Muscle layer of colon (tissue), 2 donors: ENCODE measurements around the gene NPIPB4.
A peak's percentile ranks its signal among the peaks of the same experiment; 100 is the strongest.
"Not testable (repeated sequence)": the region's sequence is repeated elsewhere in the genome, so short reads cannot be mapped to it uniquely, and the experiment has no call there.

Source experiments
- H3K27ac ChIP-seq: one replicate; pipeline ENCODE4 v1.7.0; 2013; ENCODE audit warnings: low read depth, mild to moderate bottlenecking, low read length, moderate library complexity
- H3K27me3 ChIP-seq, 2 donors: one replicate each; pipeline ENCODE4 v1.7.0; 2013; ENCODE audit warnings: low read length in 2 of 2, mild to moderate bottlenecking in 2 of 2; ENCODE audit not compliant: insufficient read depth in 2 of 2, control insufficient read depth in 1 of 2
- H3K36me3 ChIP-seq: one replicate; pipeline ENCODE4 v1.7.0; 2013; ENCODE audit warnings: mild to moderate bottlenecking, low read length; ENCODE audit not compliant: insufficient read depth
- H3K4me1 ChIP-seq: one replicate; pipeline ENCODE4 v1.7.0; 2013; ENCODE audit warnings: mild to moderate bottlenecking, low read length; ENCODE audit not compliant: insufficient read depth
- H3K4me3 ChIP-seq, 2 donors: one replicate each; pipeline ENCODE4 v1.7.0; 2013; ENCODE audit warnings: low read length in 2 of 2, low read depth in 1 of 2, mild to moderate bottlenecking in 1 of 2, moderate library complexity in 1 of 2
- H3K9ac ChIP-seq: one replicate; pipeline ENCODE4 v1.7.0; 2013; ENCODE audit warnings: low read length
- H3K9me3 ChIP-seq: one replicate; pipeline ENCODE4 v1.7.0; 2013; ENCODE audit warnings: mild to moderate bottlenecking, low read length
- donor health status: abdominal sarcoma.
- donor health status: Adenocarcinoma of cecum.

Gene NPIPB4

GRCh38 chr16:21857656-21858055 lies at the start of gene NPIPB4:
NPIPB4 (minus strand) TSS chr16:21857756; CDS start chr16:21857378, 378 bp downstream.
- H3K4me1 ChIP-seq, H3K27ac ChIP-seq, H3K9me3 ChIP-seq, H3K9ac ChIP-seq, H3K27me3 ChIP-seq, H3K36me3 ChIP-seq, H3K4me3 ChIP-seq: not testable (repeated sequence)

DNA sequence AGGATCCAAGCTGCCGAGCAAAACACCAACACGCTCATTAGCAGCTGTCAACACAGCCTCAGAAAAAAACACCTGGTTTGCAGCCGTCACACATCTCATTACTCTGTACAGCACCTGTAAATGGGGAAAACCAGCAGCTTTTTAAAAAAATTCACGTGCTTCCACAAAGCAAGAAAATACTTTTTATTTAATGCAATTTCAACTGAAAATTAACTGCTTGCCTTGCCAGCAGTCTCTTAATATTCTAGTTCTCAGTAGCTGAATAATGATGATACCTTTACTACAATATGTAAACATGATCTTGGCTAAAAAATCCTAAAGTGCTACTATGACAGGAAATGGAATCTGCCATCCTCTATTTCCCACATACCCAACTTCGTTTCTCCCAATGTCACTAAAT lies 41.4 kb upstream of the NPIPB4 start:
- H3K36me3 ChIP-seq, H3K27ac ChIP-seq, H3K4me3 ChIP-seq, H3K27me3 ChIP-seq, H3K9ac ChIP-seq, H3K4me1 ChIP-seq, H3K9me3 ChIP-seq: not testable (repeated sequence)

DNA sequence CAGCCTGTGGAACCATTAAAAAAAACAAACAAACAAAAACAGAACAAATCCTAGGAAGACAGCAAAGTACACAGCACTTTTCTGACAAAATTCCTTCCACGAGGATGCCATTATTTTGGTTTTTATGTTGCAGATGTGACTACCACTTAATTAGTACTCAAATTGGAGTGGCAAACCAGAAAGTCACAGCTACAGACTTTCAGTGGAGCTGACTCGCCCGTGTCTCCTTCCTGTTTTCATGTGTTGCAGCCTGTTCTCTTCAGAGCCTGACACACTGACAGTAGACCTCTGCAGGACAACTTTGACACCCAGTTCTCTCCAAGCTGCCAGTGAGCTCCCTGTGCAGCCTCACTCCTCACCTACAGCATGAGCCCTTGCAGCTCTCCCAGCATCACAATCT lies 24.4 kb upstream of the NPIPB4 start:
- H3K27ac ChIP-seq, H3K4me3 ChIP-seq, H3K9me3 ChIP-seq, H3K4me1 ChIP-seq, H3K27me3 ChIP-seq, H3K9ac ChIP-seq, H3K36me3 ChIP-seq: not testable (repeated sequence)

GRCh38 chr16:21837186-21837585 lies 20.4 kb downstream of the NPIPB4 start:
- H3K9me3 ChIP-seq, H3K27me3 ChIP-seq, H3K9ac ChIP-seq, H3K4me1 ChIP-seq, H3K36me3 ChIP-seq, H3K27ac ChIP-seq, H3K4me3 ChIP-seq: not testable (repeated sequence)

DNA sequence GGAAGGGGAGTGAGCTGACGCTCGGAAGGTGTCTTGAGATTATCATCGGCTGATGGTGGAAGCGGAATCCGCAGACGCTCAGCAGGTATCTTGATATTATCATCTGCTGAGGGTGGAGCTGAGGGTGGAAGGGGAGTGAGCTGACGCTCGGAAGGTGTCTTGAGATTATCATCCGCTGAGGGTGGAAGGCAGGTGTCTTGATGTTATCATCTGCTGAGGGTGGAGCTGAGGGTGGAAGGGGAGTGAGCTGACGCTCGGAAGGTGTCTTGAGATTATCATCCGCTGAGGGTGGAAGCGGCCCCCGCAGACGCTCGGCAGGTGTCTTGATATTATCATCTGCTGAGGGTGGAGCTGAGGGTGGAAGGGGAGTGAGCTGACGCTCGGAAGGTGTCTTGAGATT lies 21.2 kb downstream of the NPIPB4 start:
- not testable (repeated sequence) for H3K9me3 ChIP-seq, H3K27me3 ChIP-seq, H3K4me3 ChIP-seq, H3K36me3 ChIP-seq, H3K27ac ChIP-seq, H3K4me1 ChIP-seq, H3K9ac ChIP-seq

DNA sequence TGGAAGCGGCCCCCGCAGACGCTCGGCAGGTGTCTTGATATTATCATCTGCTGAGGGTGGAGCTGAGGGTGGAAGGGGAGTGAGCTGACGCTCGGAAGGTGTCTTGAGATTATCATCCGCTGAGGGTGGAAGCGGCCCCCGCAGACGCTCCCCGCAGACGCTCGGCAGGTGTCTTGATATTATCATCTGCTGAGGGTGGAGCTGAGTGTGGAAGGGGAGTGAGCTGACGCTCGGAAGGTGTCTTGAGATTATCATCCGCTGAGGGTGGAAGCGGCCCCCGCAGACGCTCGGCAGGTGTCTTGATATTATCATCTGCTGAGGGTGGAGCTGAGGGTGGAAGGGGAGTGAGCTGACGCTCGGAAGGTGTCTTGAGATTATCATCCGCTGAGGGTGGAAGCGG lies 21.8 kb downstream of the NPIPB4 start:
- H3K9ac ChIP-seq, H3K36me3 ChIP-seq, H3K27ac ChIP-seq, H3K27me3 ChIP-seq, H3K4me3 ChIP-seq, H3K4me1 ChIP-seq, H3K9me3 ChIP-seq: not testable (repeated sequence)

- not testable (repeated sequence) for H3K9ac ChIP-seq, H3K27me3 ChIP-seq, H3K27ac ChIP-seq, H3K36me3 ChIP-seq, H3K4me3 ChIP-seq, H3K9me3 ChIP-seq, H3K4me1 ChIP-seq
Measured at GRCh38 chr16:21834211-21834610, 23.3 kb downstream of the NPIPB4 start.

GRCh38 chr16:21829929-21830328 lies 27.6 kb downstream of the NPIPB4 start:
- not testable (repeated sequence) for H3K4me3 ChIP-seq

GRCh38 chr16:21826067-21826706 lies 31.4 kb downstream of the NPIPB4 start:
- not testable (repeated sequence) for H3K4me1 ChIP-seq, H3K4me3 ChIP-seq, H3K9ac ChIP-seq, H3K36me3 ChIP-seq, H3K27ac ChIP-seq, H3K27me3 ChIP-seq, H3K9me3 ChIP-seq

More at GRCh38 chr16:21829929-21830328, 27.6 kb downstream of the NPIPB4 start:
- H3K9me3 ChIP-seq, H3K27me3 ChIP-seq, H3K9ac ChIP-seq, H3K36me3 ChIP-seq, H3K4me1 ChIP-seq, H3K27ac ChIP-seq: not testable (repeated sequence)

- H3K9me3 ChIP-seq, H3K9ac ChIP-seq, H3K4me3 ChIP-seq, H3K36me3 ChIP-seq, H3K4me1 ChIP-seq, H3K27ac ChIP-seq, H3K27me3 ChIP-seq: not testable (repeated sequence)
Measured at GRCh38 chr16:21825526-21825925, 32.0 kb downstream of the NPIPB4 start.

- not testable (repeated sequence) for H3K27ac ChIP-seq
Measured at GRCh38 chr16:21823258-21823657, 34.3 kb downstream of the NPIPB4 start.

GRCh38 chr16:21820908-21821465 lies 36.6 kb downstream of the NPIPB4 start:
- H3K36me3 ChIP-seq, H3K27me3 ChIP-seq, H3K27ac ChIP-seq, H3K9me3 ChIP-seq, H3K4me1 ChIP-seq, H3K9ac ChIP-seq: not testable (repeated sequence)
- peak overlapping the region; percentile 41 to 68 for H3K4me3 ChIP-seq

More at GRCh38 chr16:21823258-21823657, 34.3 kb downstream of the NPIPB4 start:
- not testable (repeated sequence) for H3K4me1 ChIP-seq, H3K36me3 ChIP-seq, H3K4me3 ChIP-seq, H3K9ac ChIP-seq, H3K9me3 ChIP-seq, H3K27me3 ChIP-seq
